A549 (cell line): ENCODE measurements around the gene CKAP2L. TPM values are rescaled to one million over a fixed set of nuclear protein-coding genes. Genes with fewer than 3 reads are reported as not detected.

Source experiments
- ATAC-seq, 2 experiments: fragments of 200-7000 bp in 1 of 2; fragments of >200 bp in 1 of 2; cut with Nextera tagmentation in 1 of 2; cut with Tn5 transposase in 1 of 2; 3 replicates each; pipeline versions ENCODE4 v1.8.0 to v1.9.1; 2018 to 2020; ENCODE audit warnings: mild to moderate bottlenecking in 1 of 2, moderate library complexity in 1 of 2
- CTCF ChIA-PET: fragments of 300-600 bp; sonication (Branson Sonifier 250); formaldehyde crosslinking; extraction: SDS; loops from one replicate; lab custom pipeline; 2021; ENCODE audit warnings: antibody characterized with exemption, inconsistent platforms; lab: Yijun Ruan, JAX
- POLR2A ChIA-PET: fragments of 350-600 bp; formaldehyde crosslinking; extraction: SDS; loops from one replicate; lab custom pipeline; 2021; ENCODE audit warnings: antibody characterized with exemption, inconsistent platforms; lab: Yijun Ruan, JAX
- DNase-seq, 2 experiments: peaks; one replicate each; pipeline versions ENCODE4 v3.0.0 to v3.0.0-alpha.2; 2011 to 2016; ENCODE audit warnings: low read depth in 1 of 2, low spot score in 1 of 2
- FAIRE-seq: peaks from 2 replicates; lab custom pipeline; 2011; peaks lifted over from hg19 to GRCh38; lab: Jason Lieb, UNC
- H3K27ac ChIP-seq, 2 experiments: fragments of >200 bp; sonication (Bioruptor Twin); formaldehyde crosslinking; 3 replicates each; pipeline ENCODE4 v1.5.1; 2016 to 2017
- H3K4me1 ChIP-seq: fragments of >200 bp; sonication (Bioruptor Twin); formaldehyde crosslinking; 3 replicates; pipeline ENCODE4 v1.6.1; 2016
- H3K4me2 ChIP-seq: fragments of >200 bp; sonication (Bioruptor Twin); formaldehyde crosslinking; 3 replicates; pipeline ENCODE4 v1.6.1; 2016
- H3K4me3 ChIP-seq: fragments of >200 bp; sonication (Bioruptor Twin); formaldehyde crosslinking; 3 replicates; pipeline ENCODE4 v1.5.1; 2016
- H3K9me3 ChIP-seq: fragments of >200 bp; sonication (Bioruptor Twin); formaldehyde crosslinking; 3 replicates; pipeline ENCODE4 v1.6.1; 2016
- CBX2 ChIP-seq: fragments of 200-600 bp; sonication (generic); IDR thresholded peaks from 2 replicates; pipeline ENCODE4 v1.6.1; 2016; ENCODE audit warnings: low read depth, mild to moderate bottlenecking, borderline replicate concordance
- CEBPB ChIP-seq, 2 experiments: fragments of >200 bp in 1 of 2; sonication (Bioruptor Twin) in 1 of 2; formaldehyde crosslinking in 1 of 2; IDR thresholded peaks; 2 replicates each; pipeline ENCODE4 v1.6.1; 2012 to 2016
- EHF ChIP-seq: fragments of 250-450 bp; sonication (Bioruptor Pico); IDR thresholded peaks from 2 replicates; pipeline ENCODE4 v1.5.0; 2020; ENCODE audit warnings: mild to moderate bottlenecking
- EHMT2 ChIP-seq: fragments of 200-600 bp; sonication (generic); IDR thresholded peaks from 2 replicates; pipeline ENCODE4 v1.6.1; 2016; ENCODE audit warnings: antibody characterized with exemption, low read depth, mild to moderate bottlenecking, moderate library complexity
- ESRRA ChIP-seq: fragments of 150-350 bp; IDR thresholded peaks from 2 replicates; pipeline ENCODE4 v1.6.1; 2014; ENCODE audit warnings: mild to moderate bottlenecking, low read length, borderline replicate concordance
- FOSB ChIP-seq: fragments of 250-450 bp; sonication (Bioruptor Pico); IDR thresholded peaks from 2 replicates; pipeline ENCODE4 v1.5.0; 2020; ENCODE audit warnings: mild to moderate bottlenecking, moderate library complexity
- FOXS1 ChIP-seq: fragments of 250-450 bp; sonication (Bioruptor Pico); IDR thresholded peaks from 2 replicates; pipeline ENCODE4 v1.5.0; 2020; ENCODE audit warnings: mild to moderate bottlenecking, moderate library complexity
- GATA3 ChIP-seq: IDR thresholded peaks from 2 replicates; pipeline ENCODE4 v1.6.1; 2012; ENCODE audit warnings: borderline replicate concordance
- HDAC2 ChIP-seq: fragments of 200-600 bp; sonication (generic); IDR thresholded peaks from 2 replicates; pipeline ENCODE4 v1.6.1; 2016
- HEYL ChIP-seq: fragments of 250-450 bp; sonication (Bioruptor Pico); IDR thresholded peaks from 2 replicates; pipeline ENCODE4 v1.8.0; 2021; ENCODE audit warnings: mild to moderate bottlenecking, moderate library complexity
- HOXA7 ChIP-seq: fragments of 250-450 bp; sonication (Bioruptor Pico); IDR thresholded peaks from 2 replicates; pipeline ENCODE4 v1.5.0; 2020; ENCODE audit warnings: mild to moderate bottlenecking, moderate library complexity
- JUNB ChIP-seq: fragments of >200 bp; sonication (Bioruptor Twin); formaldehyde crosslinking; IDR thresholded peaks from 2 replicates; pipeline ENCODE4 v1.6.1; 2016
- MAFK ChIP-seq: fragments of 450-650 bp; IDR thresholded peaks from 2 replicates; pipeline ENCODE4 v1.6.1; 2014; ENCODE audit not compliant: partially characterized antibody
- MYC ChIP-seq: IDR thresholded peaks from 2 replicates; pipeline ENCODE4 v1.6.1; 2012; ENCODE audit warnings: mild to moderate bottlenecking, inconsistent platforms, low read length, improper control_type of control experiment, borderline replicate concordance
- PHF8 ChIP-seq: fragments of 200-600 bp; sonication (generic); IDR thresholded peaks from 2 replicates; pipeline ENCODE4 v1.6.1; 2016; ENCODE audit warnings: low read depth, mild to moderate bottlenecking, antibody characterized with exemption, moderate library complexity, borderline replicate concordance
- POLR2AphosphoS2 ChIP-seq: conservative IDR thresholded peaks from 2 replicates; pipeline ENCODE4 v1.6.1; 2012; ENCODE audit warnings: low read length, improper control_type of control experiment, inconsistent platforms
- RARB ChIP-seq: fragments of 250-450 bp; sonication (Bioruptor Pico); IDR thresholded peaks from 2 replicates; pipeline ENCODE4 v1.8.0; 2021; ENCODE audit warnings: mild to moderate bottlenecking, moderate library complexity
- RCOR1 ChIP-seq: fragments of 150-350 bp; IDR thresholded peaks from 2 replicates; pipeline ENCODE4 v1.6.1; 2014; ENCODE audit warnings: antibody characterized with exemption, low read length, low read depth
- RFX5 ChIP-seq: fragments of 450-650 bp; IDR thresholded peaks from 2 replicates; pipeline ENCODE4 v1.7.1; 2014; ENCODE audit warnings: antibody characterized with exemption, mild to moderate bottlenecking, moderate library complexity
- SMC3 ChIP-seq: fragments of >200 bp; sonication (Bioruptor Twin); formaldehyde crosslinking; IDR thresholded peaks from 3 replicates; pipeline ENCODE4 v1.6.1; 2018; ENCODE audit warnings: inconsistent platforms
- TP53 ChIP-seq: fragments of 250-450 bp; sonication (Bioruptor Pico); IDR thresholded peaks from 2 replicates; pipeline ENCODE4 v1.5.0; 2021; ENCODE audit warnings: mild to moderate bottlenecking, moderate library complexity
- ZFP36 ChIP-seq: fragments of 450-650 bp; IDR thresholded peaks from 2 replicates; pipeline ENCODE4 v1.6.1; 2014; ENCODE audit warnings: borderline replicate concordance; ENCODE audit not compliant: partially characterized antibody
- ZNF302 ChIP-seq: fragments of 250-450 bp; sonication (Bioruptor Pico); IDR thresholded peaks from 2 replicates; pipeline ENCODE4 v1.9.0; 2021; ENCODE audit warnings: inconsistent platforms, mild to moderate bottlenecking, moderate library complexity
- WGBS: methylation state at CpG from one replicate; pipeline ENCODE4 v1.1.6; 2017; ENCODE audit errors: missing lambda C conversion rate; 5-methylcytosine and 5-hydroxymethylcytosine counted together
- polyA plus RNA-seq, 4 experiments: library from polyadenylated mRNA; depleted of rRNA in 3 of 4; stranded (reverse); fragments of >200 nt; fragmentation: RNase III in 1 of 4; extraction: RNeasy Plus Mini Kit Qiagen cat#74134 plus additional on column Dnase treatment in 1 of 4; gene quantifications; 2 replicates in 3 of 4; 3 replicates in 1 of 4; pipeline ENCODE4 v1.2.3, GENCODE V29; 2011 to 2017
- TF ChIP-seq, protein P1 (sequence below): fragments of 200-600 bp; sonication (generic); IDR thresholded peaks from 2 replicates; pipeline ENCODE4 v1.6.1; 2016; ENCODE audit warnings: antibody characterized with exemption, mild to moderate bottlenecking, moderate library complexity
- TF ChIP-seq, protein P2 (sequence below): fragments of 450-650 bp; IDR thresholded peaks from 2 replicates; pipeline ENCODE4 v1.6.1; 2014; ENCODE audit warnings: antibody characterized with exemption
- TF ChIP-seq, protein P3 (sequence below): IDR thresholded peaks from 2 replicates; pipeline ENCODE4 v1.6.1; 2012
- TF ChIP-seq, protein P4 (sequence below): fragments of >200 bp; sonication (Bioruptor Twin); formaldehyde crosslinking; IDR thresholded peaks from 3 replicates; pipeline ENCODE4 v1.5.1; 2016
- TF ChIP-seq, protein P5 (sequence below): fragments of >200 bp; sonication (Bioruptor Twin); formaldehyde crosslinking; IDR thresholded peaks from 3 replicates; pipeline ENCODE4 v1.6.1; 2016
- TF ChIP-seq, protein P6 (sequence below): IDR thresholded peaks from 2 replicates; pipeline ENCODE4 v1.6.1; 2012; ENCODE audit warnings: low read depth, borderline replicate concordance

The CKAP2L gene
- polyA plus RNA-seq, 2 of the 4 experiments (the other 2 are of a cell fraction), result 14.0 to 15.9 TPM

DNA sequence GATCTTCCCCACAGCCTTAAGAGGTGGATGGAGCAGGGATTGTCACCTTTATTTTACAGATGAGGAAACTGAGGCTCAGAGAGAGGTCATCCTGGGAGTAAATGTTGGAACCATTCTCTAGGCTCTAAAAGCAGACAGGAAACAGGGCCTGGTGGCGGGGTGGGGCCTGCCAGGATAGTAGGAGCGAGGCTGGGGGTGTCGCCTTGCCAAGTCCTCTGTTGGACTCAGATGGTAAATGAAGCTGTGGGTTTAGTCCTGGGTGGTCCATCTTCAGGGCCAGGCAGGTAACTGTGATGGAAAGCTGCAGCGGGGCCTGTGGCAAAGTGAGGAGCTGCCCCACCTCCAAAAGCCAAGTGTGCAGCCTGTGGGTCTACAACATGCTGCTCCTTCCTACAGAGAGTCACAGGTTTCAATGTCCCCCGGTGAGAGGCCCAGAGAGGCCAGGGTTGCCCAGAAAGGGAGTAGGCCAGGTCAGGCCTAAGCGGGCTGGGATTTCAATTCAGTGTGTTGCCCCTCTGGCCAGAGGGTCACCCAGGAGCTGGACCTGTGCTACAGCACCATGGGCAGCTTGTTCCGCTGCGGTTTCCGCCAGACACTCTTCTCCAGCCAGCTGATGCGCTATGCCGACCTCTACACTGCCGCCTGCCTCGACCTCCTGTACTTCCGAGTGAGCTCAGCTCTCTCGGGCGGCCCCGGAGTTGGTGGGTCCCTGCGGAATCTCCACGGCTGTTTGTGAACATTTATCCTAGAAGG lies 37.0 kb downstream of the CKAP2L start (continued):
- TF ChIP-seq, protein P1, sequence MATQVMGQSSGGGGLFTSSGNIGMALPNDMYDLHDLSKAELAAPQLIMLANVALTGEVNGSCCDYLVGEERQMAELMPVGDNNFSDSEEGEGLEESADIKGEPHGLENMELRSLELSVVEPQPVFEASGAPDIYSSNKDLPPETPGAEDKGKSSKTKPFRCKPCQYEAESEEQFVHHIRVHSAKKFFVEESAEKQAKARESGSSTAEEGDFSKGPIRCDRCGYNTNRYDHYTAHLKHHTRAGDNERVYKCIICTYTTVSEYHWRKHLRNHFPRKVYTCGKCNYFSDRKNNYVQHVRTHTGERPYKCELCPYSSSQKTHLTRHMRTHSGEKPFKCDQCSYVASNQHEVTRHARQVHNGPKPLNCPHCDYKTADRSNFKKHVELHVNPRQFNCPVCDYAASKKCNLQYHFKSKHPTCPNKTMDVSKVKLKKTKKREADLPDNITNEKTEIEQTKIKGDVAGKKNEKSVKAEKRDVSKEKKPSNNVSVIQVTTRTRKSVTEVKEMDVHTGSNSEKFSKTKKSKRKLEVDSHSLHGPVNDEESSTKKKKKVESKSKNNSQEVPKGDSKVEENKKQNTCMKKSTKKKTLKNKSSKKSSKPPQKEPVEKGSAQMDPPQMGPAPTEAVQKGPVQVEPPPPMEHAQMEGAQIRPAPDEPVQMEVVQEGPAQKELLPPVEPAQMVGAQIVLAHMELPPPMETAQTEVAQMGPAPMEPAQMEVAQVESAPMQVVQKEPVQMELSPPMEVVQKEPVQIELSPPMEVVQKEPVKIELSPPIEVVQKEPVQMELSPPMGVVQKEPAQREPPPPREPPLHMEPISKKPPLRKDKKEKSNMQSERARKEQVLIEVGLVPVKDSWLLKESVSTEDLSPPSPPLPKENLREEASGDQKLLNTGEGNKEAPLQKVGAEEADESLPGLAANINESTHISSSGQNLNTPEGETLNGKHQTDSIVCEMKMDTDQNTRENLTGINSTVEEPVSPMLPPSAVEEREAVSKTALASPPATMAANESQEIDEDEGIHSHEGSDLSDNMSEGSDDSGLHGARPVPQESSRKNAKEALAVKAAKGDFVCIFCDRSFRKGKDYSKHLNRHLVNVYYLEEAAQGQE, result no peak
- TF ChIP-seq ZFP36, result no peak
- TF ChIP-seq CBX2, result no peak
- no peak for TF ChIP-seq GATA3
- TF ChIP-seq EHF (CRISPR knock-in tag), result no peak

DNA sequence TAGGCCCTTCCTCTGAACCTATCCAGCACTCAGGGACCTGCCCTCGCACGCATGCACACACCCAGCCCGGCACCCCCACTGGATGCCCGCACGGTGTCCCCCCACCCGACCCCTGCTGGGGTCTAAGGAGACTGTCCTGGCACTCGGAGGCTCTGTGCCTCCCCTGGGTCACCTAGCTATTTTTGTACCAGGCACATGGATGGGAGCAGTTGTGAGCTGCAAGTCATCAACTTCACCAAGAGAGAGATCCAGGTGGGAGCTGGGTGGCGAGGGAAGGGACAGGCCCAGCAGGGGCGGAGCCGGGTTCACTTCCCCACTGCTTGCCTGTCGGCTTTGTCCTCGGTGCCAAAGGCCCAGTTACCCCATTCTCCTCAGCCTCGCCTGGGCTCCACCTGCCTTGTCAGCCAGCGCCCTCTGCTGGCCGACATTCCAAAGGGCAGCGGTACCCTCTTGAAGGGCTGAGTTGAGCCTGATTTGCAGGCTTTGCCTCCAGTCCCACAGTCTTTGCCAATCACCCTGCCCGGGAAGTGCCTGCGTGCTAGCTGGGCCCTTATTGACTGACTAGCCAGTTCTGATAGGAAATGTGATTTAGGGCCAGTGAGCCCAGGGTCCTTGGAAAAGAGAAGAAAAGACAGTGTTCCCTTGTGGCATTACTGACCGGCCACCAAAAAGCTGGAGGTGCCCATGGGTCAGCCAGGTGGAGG lies 37.8 kb downstream of the CKAP2L start:
- Histone ChIP-seq H3K27ac (peak overlapping the region; percentile 81 to 86), H3K4me2 (peak overlapping the region; percentile 63), H3K4me1 (peaks cover 21% of the 10 kb centered on the region), H3K9me3 (no peaks in the 10 kb centered on the region), H3K4me3 (no peak overlapping the region)
- 20% methylated on average over 9 of the region's 19 CpGs for WGBS
- ChIA-PET CTCF (interaction anchor here (0.5 to 13.7 kb wide), 57 partner anchors 8 to 863 kb away, joined by 3 to 343 read pairs (median 6); partner anchors contain the start of genes CHCHD5 and SLC20A1), POLR2A (interaction anchor here (1.3 to 2.9 kb wide), 2 partner anchors 81 to 100 kb away, joined by 4 to 18 read pairs; partner anchors contain the start of gene SLC20A1)
- DNase-seq (peak; percentile 92 to 93), FAIRE-seq (peak; percentile 56), ATAC-seq (peak; percentile 84 to 95)
- TF ChIP-seq MYC (peak; percentile 39; the same call in 1 of the 2 replicates), JUNB (no peak), HOXA7 (CRISPR knock-in tag) (no peak), PHF8 (no peak), TP53 (CRISPR knock-in tag) (no peak), HEYL (CRISPR knock-in tag) (no peak), RARB (CRISPR knock-in tag) (no peak), HDAC2 (no peak), ZNF302 (CRISPR knock-in tag) (no peak), MAFK (no peak), RCOR1 (no peak), RFX5 (no peak), FOXS1 (CRISPR knock-in tag) (no peak), EHMT2 (no peak), CBX2 (no peak), POLR2AphosphoS2 (no peak), ESRRA (no peak), FOSB (CRISPR knock-in tag) (no peak), SMC3 (peak; percentile 99), CEBPB (IDR thresholded peaks at IDR 0.05) (no peak; a peak in 1 of 4 replicates)
- TF ChIP-seq, protein P2, sequence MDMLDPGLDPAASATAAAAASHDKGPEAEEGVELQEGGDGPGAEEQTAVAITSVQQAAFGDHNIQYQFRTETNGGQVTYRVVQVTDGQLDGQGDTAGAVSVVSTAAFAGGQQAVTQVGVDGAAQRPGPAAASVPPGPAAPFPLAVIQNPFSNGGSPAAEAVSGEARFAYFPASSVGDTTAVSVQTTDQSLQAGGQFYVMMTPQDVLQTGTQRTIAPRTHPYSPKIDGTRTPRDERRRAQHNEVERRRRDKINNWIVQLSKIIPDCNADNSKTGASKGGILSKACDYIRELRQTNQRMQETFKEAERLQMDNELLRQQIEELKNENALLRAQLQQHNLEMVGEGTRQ, result no peak
- TF ChIP-seq, protein P3, sequence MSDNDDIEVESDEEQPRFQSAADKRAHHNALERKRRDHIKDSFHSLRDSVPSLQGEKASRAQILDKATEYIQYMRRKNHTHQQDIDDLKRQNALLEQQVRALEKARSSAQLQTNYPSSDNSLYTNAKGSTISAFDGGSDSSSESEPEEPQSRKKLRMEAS, result peak; percentile 60
- TF ChIP-seq, protein P4, sequence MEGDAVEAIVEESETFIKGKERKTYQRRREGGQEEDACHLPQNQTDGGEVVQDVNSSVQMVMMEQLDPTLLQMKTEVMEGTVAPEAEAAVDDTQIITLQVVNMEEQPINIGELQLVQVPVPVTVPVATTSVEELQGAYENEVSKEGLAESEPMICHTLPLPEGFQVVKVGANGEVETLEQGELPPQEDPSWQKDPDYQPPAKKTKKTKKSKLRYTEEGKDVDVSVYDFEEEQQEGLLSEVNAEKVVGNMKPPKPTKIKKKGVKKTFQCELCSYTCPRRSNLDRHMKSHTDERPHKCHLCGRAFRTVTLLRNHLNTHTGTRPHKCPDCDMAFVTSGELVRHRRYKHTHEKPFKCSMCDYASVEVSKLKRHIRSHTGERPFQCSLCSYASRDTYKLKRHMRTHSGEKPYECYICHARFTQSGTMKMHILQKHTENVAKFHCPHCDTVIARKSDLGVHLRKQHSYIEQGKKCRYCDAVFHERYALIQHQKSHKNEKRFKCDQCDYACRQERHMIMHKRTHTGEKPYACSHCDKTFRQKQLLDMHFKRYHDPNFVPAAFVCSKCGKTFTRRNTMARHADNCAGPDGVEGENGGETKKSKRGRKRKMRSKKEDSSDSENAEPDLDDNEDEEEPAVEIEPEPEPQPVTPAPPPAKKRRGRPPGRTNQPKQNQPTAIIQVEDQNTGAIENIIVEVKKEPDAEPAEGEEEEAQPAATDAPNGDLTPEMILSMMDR, result peak; percentile 97
- TF ChIP-seq, protein P5, sequence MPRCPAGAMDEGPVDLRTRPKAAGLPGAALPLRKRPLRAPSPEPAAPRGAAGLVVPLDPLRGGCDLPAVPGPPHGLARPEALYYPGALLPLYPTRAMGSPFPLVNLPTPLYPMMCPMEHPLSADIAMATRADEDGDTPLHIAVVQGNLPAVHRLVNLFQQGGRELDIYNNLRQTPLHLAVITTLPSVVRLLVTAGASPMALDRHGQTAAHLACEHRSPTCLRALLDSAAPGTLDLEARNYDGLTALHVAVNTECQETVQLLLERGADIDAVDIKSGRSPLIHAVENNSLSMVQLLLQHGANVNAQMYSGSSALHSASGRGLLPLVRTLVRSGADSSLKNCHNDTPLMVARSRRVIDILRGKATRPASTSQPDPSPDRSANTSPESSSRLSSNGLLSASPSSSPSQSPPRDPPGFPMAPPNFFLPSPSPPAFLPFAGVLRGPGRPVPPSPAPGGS, result no peak
- TF ChIP-seq, protein P6, sequence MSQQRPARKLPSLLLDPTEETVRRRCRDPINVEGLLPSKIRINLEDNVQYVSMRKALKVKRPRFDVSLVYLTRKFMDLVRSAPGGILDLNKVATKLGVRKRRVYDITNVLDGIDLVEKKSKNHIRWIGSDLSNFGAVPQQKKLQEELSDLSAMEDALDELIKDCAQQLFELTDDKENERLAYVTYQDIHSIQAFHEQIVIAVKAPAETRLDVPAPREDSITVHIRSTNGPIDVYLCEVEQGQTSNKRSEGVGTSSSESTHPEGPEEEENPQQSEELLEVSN, result no peak
